Psoas muscle (tissue), 8 donors: ENCODE results near the gene MUC5B. TPM values are rescaled to one million over a fixed set of nuclear protein-coding genes. Genes with fewer than 3 reads are reported as not detected.

ENCODE experiments used
- ATAC-seq, 4 donors: fragments of 200-7000 bp; cut with Tn5 transposase; one replicate each; pipeline ENCODE4 v1.9.1; 2020; ENCODE audit warnings: moderate library complexity in 3 of 4, mild to moderate bottlenecking in 2 of 4
- DNase-seq, 2 donors: peaks; one replicate each; pipeline ENCODE4 v3.0.0-alpha.2; 2020
- H3K27ac ChIP-seq: fragments of 200-600 bp; one replicate; pipeline ENCODE4 v1.8.0; 2022
- H3K27me3 ChIP-seq, 3 donors: fragments of 200-600 bp in 1 of 3; one replicate each; pipeline versions ENCODE4 v1.6.1 to v1.8.0; 2013 to 2022; ENCODE audit warnings: low read length in 2 of 3, mild to moderate bottlenecking in 2 of 3, moderate library complexity in 1 of 3; ENCODE audit not compliant: insufficient read depth in 3 of 3
- H3K36me3 ChIP-seq, 2 donors: fragments of 200-600 bp in 1 of 2; one replicate each; pipeline versions ENCODE4 v1.6.1 to v1.8.0; 2013 to 2022; ENCODE audit warnings: low read depth in 1 of 2, mild to moderate bottlenecking in 1 of 2, moderate library complexity in 1 of 2; ENCODE audit not compliant: insufficient read depth in 1 of 2
- H3K4me1 ChIP-seq: fragments of 200-600 bp; one replicate; pipeline ENCODE4 v1.8.0; 2022
- H3K4me3 ChIP-seq: fragments of 200-600 bp; one replicate; pipeline ENCODE4 v1.8.0; 2022; ENCODE audit warnings: mild to moderate bottlenecking
- H3K9me3 ChIP-seq: fragments of 200-600 bp; one replicate; pipeline ENCODE4 v1.8.0; 2022
- CTCF ChIP-seq: fragments of 200-600 bp; IDR thresholded peaks from one replicate; pipeline ENCODE4 v1.8.0; 2022; ENCODE audit warnings: antibody characterized with exemption
- WGBS, 3 donors: extraction: QIAGEN DNeasy Blood & Tissue Kit; methylation state at CpG; one replicate each; pipeline versions ENCODE4 v1.1.6 to v1.1.7; 2013; 5-methylcytosine and 5-hydroxymethylcytosine counted together
- intact Hi-C, 2 donors: fragments of 100-400 bp; cut with DNase I; formaldehyde crosslinking; loops; one replicate each; pipeline versions ENCODE4 v1.11.0 to v1.14.2; 2022
- polyA plus RNA-seq, 3 donors: library from polyadenylated mRNA; stranded (reverse); fragments of 200-250 nt; gene quantifications; one replicate each; pipeline ENCODE4 v1.2.3, GENCODE V29; 2013
- total RNA-seq, 4 donors: library from RNA; stranded (reverse); fragmentation: NEBNext Ultra II Directional in 2 of 4; extraction: Animal tissue kit (Norgen Biotek cat#: 25700) in 2 of 4; gene quantifications; one replicate each; pipeline versions ENCODE4 v1.2.1 to v1.2.4, GENCODE V29; 2021 to 2023
- donor health status: healthy with polysubstance abuse.
- donor health status: DM: no; HTN: no; CAD: no; lungs with moderate emphysema.
- donor health status: Bipolar disorder and iron deficiency.
- donor health status: healthy.
- donor health status: DM: yes; HTN: yes; CAD: no.
- donor health status: DM: no; HTN: no; CAD: no.
- donor health status: DM: no; HTN: no; CAD: no.
- donor health status: DM: yes; HTN: yes; CAD: no.

MUC5B gene
- total and polyA plus RNA-seq, 7 donors = under 0.01 to 0.41 (median 0.11) TPM; not detected in 3

GRCh38 chr11:1303126-1303821 is 80.4 kb downstream of the MUC5B start:
- intact Hi-C loops = loop anchor here in 1 of 2 donors (5.0 kb wide), 1 partner anchor 34 kb away; no protein-coding TSS in a partner anchor
- 85 to 90% (median 88%) methylated on average over 25 of the region's 25 CpGs for WGBS, 3 donors
- Histone ChIP-seq H3K4me3 (no peak overlapping the region), H3K27ac (peak overlapping the region; percentile 36), H3K4me1 (peaks cover 75% of the 10 kb centered on the region), H3K36me3 (peaks cover 0 to 24% of the 10 kb centered on the region in 2 donors), H3K27me3 (no peaks in the 10 kb centered on the region), H3K9me3 (no peaks in the 10 kb centered on the region)
- ATAC-seq (no peak), DNase-seq (no peak)
- no peak for TF ChIP-seq CTCF

GRCh38 chr11:1303973-1304372 is 81.1 kb downstream of the MUC5B start:
- Histone ChIP-seq H3K4me3 (no peak overlapping the region), H3K27ac (peak overlapping the region; percentile 36), H3K4me1 (peaks cover 73% of the 10 kb centered on the region), H3K9me3 (no peaks in the 10 kb centered on the region), H3K27me3 (no peaks in the 10 kb centered on the region), H3K36me3 (peaks cover 0 to 24% of the 10 kb centered on the region in 2 donors)
- no peak for TF ChIP-seq CTCF
- ATAC-seq (no peak), DNase-seq (no peak)
- intact Hi-C loops = loop anchor here in 1 of 2 donors (5.0 kb wide), 1 partner anchor 33 kb away; no protein-coding TSS in a partner anchor
- 40 to 58% (median 41%) methylated on average over 10 of the region's 10 CpGs for WGBS, 3 donors

- WGBS, 3 donors = 80 to 89% (median 88%) methylated on average over 14 of the region's 14 CpGs
- Histone ChIP-seq H3K27ac (peak overlapping the region; percentile 36), H3K36me3 (peaks cover 0 to 24% of the 10 kb centered on the region in 2 donors), H3K9me3 (no peaks in the 10 kb centered on the region), H3K4me3 (no peak overlapping the region), H3K27me3 (no peaks in the 10 kb centered on the region), H3K4me1 (peaks cover 69% of the 10 kb centered on the region)
- ATAC-seq (no peak), DNase-seq (no peak)
- no peak for TF ChIP-seq CTCF
- intact Hi-C loops = loop anchor here in 1 of 2 donors (5.0 kb wide), 1 partner anchor 33 kb away; no protein-coding TSS in a partner anchor
Measured at GRCh38 chr11:1304380-1304779, 81.5 kb downstream of the MUC5B start.

GRCh38 chr11:1305063-1305495 is 82.2 kb downstream of the MUC5B start:
- Histone ChIP-seq H3K27me3 (no peaks in the 10 kb centered on the region), H3K9me3 (no peaks in the 10 kb centered on the region), H3K36me3 (peaks cover 0 to 24% of the 10 kb centered on the region in 2 donors), H3K4me1 (peaks cover 62% of the 10 kb centered on the region), H3K27ac (peak overlapping the region; percentile 16), H3K4me3 (no peak overlapping the region)
- WGBS, 3 donors = 82 to 87% (median 85%) methylated on average over 13 of the region's 13 CpGs
- ATAC-seq (no peak), DNase-seq (no peak)
- intact Hi-C loops = no loop called here
- no peak for TF ChIP-seq CTCF
